GM21423 (cell line): ENCODE data around the gene CHCHD3.
"Not testable (repeated sequence)": the region's sequence is repeated elsewhere in the genome, so short reads cannot be mapped to it uniquely, and the experiment has no call there.

Experiments
- ATAC-seq: cut with Tn5 transposase; IDR thresholded peaks from one replicate; pipeline ENCODE4 v1.9.1; 2021; ENCODE audit warnings: mild to moderate bottlenecking, moderate library complexity; ENCODE audit not compliant: unreplicated experiment

CHCHD3 gene

GRCh38 chr7:132965951-132966350 lies 115.9 kb downstream of the CHCHD3 start:
- ATAC-seq, result no peak

DNA sequence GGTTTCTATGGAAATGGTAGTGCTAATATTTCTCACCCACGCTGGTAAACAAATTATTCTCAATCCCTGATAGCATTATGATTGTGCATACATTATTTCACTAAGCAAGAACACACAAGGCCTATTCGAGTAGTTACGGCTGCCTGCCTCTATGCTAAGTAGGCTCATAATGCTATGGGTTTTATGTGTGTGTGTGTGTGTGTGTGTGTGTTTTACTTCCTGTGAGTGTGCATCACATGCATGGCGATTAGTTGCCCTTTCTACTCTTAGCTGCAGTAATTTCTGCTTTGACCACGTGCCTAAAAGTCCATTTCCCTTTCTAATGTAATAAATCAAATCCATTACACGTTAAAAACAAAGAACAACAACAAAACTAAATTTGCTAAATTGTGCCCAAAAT lies 117.0 kb downstream of the CHCHD3 start:
- no peak for ATAC-seq

DNA sequence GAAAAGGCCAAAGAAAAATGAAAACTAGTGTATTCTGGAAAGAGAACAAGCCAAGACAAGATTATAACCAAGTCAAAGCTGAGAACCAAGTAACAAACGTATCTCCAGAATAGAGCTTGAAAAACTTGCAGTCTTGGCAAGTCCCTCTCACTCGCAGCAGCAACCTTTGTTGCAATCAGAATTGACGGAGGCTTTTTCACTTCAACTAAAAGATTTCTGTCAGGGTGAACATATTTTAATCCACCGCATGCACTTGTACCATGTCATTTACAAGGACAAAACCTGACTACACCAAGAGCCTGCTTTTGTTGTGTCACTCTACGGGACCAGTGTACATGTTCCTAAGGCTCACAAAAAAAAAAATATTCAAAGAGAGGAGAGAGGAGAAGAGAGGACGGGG lies 122.0 kb downstream of the CHCHD3 start:
- ATAC-seq, result no peak

DNA sequence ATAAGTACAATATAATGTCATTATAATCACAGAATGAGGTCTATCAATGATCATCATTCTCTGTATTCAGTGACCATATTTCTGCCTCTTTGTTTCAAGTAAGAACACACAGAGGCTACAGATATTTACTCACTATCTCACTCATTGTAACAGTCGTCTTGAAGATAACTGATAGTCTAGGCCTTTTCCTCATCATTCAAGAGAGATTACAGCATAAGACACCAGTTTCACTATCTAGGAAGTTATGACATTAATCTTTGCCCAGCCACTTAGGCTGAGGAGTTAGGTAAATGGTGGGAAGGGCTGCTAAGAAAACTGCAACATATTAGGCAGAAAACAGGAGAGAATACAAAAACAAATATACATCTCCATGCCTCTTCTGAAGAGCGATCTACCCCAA lies 125.3 kb downstream of the CHCHD3 start:
- ATAC-seq, result no peak

- no peak for ATAC-seq
Measured at GRCh38 chr7:132953468-132953867, 128.4 kb downstream of the CHCHD3 start.

DNA sequence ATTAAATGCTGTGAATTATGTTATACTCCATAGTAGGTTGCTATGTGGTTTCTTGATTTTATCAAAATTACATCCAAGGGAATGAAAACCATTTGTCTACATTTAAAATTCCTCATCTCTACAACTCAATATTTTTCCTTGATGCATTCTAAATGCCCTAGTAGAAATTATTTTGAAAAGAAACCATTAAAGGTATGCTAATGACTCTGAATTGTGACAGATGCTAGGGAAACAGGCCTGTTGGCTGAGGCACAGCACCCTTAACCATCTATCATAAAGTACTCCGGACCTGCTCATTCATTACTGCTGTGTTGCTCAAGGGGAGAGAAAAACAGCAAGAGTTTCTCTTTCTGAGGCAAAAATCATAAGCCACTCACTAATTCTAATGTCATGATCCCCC lies 131.2 kb downstream of the CHCHD3 start:
- ATAC-seq, result no peak

DNA sequence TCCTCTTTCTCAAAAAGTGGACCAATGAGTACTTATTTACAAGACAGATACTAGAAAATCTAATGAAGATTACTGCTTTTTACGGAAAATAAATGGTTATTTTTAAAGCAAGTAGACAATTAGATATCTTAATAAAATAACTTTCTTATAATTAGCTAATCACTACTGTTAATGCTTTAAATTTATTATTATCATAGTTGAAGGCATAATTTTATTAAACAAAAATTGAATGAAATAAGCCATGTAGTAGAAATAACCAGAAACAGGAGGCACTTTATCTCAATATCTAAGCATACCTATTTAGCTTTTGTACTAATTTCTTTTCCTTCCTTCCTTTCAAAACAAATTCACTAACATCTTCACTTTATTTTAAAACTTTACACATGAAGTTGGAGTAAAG lies 134.9 kb downstream of the CHCHD3 start:
- no peak for ATAC-seq

DNA sequence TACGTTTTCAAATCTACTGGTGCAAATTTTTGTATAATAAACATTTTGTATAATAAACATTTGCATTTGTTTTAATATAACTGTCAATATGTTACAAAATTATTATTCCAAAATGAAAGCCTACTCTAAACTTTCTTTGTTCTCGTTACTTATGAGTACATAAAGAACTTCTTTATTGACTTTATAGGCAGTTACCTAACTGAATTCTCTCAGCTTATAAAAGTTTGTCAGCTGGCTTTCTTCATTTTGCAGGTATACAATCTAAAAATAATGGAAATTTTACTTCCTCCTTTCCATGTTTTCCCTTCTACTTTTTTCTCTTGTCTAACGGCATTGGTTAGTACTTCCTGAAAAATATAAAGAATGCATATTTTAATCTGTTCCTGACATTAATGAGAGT lies 137.1 kb downstream of the CHCHD3 start:
- no peak for ATAC-seq

GRCh38 chr7:132943645-132944044 lies 138.2 kb downstream of the CHCHD3 start:
- no peak for ATAC-seq

- no peak for ATAC-seq
Measured at GRCh38 chr7:132942701-132943100, 139.2 kb downstream of the CHCHD3 start.

- ATAC-seq, result no peak
Measured at GRCh38 chr7:132941905-132942304, 140.0 kb downstream of the CHCHD3 start.

DNA sequence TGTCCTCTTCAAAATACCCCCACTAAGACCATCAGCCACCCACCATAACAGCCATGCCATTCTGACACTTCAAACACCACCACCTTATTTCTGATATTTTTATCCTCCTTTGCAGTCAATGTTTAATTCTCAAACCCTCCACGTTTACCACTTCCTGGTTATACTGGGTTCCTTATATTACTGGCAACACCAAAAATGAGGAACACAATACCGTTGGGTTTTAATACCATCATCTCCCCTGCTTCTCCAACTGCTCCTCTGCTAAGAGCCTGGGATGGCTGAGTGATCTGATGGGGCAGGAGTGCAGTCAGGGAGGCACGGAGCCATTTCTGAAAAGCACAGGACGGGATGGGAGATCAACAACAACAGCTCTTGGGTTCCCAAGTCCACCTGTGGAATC lies 140.5 kb downstream of the CHCHD3 start:
- no peak for ATAC-seq

DNA sequence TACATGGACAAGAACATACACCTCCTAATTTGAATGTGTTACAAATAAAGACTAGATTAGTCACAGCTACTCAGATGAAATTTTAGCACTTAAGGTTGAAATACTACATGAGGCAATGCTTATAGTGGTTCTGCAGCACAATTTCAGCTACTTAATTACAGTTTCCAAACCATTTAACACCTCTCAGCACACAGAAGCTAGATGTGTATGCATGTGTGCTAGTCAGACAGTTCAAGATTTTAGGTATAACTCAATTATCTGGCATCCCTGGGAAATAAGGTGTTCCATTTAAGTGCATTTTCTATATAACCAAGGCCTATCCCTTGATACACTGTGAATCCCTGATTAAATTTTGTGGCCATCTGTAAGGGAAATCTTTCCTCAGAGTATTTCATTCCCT lies 141.8 kb downstream of the CHCHD3 start:
- ATAC-seq, result no peak

DNA sequence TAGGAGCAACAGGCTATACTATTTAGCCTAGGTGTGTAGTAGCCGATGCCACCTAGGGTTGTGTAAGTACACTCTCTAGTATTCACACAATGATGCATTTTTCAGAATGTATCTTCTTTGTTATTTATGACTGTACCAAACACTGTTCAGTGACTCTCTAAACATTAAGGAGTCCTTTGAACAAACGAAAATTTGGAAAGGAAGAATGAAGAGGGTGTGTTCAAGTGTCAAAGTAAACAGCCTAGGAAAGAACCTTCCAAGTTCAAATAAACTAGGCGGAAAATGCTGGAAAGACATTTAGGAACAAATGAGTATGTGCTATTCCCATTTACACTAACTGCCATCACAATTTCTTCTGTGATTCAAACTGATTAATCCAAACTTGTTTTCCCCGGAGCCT lies 142.4 kb downstream of the CHCHD3 start:
- no peak for ATAC-seq

DNA sequence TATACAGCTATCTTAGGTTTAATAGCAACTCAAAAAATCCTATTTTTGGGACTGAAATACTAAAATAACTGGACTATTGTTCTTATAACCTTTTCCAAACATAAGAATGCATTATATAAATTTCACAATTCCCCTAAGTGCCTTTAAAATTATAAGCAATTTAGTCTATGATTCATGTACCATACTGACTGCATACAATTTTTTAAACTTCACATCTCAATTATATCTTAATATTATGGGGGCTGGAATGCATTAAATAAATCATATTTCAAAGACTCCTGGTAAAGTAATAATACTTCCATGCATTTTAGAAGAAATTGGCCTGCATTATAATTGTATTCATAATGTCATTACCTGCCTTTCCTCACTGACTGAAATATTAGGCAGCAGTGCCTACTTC lies 144.6 kb downstream of the CHCHD3 start:
- ATAC-seq, result no peak

DNA sequence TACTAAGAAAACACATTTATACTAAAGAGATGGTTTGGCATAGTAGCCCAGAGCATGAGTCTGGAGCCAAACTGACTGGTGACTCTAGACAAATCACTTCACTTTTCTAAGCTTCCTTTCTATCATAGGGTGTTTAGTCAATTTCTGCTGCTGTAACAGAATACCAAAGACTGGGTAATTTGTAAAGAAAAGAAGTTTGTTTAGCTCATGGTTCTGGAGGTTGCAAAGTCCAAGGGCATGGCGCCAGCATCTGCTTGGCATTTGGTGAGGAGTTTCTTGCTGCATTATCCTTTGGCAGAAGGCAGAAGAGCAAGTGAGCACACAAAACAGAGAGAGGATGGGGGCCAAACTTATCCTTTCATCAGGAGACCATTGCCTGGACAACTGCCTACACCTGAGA lies 146.3 kb downstream of the CHCHD3 start:
- no peak for ATAC-seq

- ATAC-seq, result no peak
Measured at GRCh38 chr7:132934017-132934416, 147.9 kb downstream of the CHCHD3 start.

DNA sequence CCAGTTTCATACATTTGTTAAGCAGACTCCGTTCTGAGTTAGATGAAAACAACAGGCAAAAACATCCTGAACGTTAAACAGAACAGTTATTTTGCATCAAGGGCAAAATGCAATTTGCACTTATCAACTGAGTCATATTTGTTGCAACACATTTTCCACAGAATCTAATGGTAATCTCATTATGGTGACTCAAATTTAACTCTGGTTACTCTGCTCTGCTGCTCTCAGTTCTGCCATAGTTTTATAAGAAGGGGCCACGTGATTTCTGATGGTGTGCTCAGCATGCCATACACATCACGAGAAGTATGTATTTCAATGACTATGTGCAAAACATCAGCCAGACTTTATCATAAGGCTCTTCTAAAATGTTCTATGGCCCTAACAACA lies 148.8 kb downstream of the CHCHD3 start:
- ATAC-seq, result no peak

DNA sequence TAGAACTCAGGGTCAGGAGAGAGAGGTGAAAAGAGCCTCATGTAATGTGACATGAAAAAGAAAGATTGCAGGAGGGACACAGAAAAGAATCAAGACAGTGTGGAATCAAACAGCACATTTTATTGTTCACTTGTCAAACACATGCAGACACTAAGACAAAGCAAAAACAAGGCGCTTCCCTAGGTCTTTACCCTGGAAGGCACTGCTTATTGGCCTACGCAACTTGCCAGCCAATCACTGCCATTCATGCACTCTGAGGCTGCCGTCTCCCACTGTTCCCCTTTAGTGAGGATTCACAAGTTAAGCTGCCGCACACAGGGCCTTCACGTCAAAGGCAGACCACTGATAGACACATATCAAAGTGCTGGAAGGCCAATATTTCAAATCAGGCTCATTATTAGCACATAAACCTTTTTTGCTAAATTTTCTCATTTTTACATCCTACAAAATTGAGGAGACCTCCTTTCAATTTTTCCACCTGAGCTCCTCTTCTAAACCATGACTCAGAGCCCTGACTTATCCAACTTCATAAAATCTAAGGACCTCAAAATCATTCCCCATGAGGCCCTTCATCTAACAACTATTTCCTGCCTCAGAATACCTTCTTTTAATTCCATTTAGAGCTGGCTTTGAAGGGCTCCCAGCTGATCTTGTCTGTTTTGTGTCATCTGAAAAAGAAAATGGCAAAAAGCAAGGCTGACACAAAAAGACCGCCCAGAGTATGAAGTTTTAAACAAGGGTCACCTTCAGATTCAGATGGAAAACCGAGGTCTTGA lies 149.4 kb downstream of the CHCHD3 start:
- no peak for ATAC-seq

DNA sequence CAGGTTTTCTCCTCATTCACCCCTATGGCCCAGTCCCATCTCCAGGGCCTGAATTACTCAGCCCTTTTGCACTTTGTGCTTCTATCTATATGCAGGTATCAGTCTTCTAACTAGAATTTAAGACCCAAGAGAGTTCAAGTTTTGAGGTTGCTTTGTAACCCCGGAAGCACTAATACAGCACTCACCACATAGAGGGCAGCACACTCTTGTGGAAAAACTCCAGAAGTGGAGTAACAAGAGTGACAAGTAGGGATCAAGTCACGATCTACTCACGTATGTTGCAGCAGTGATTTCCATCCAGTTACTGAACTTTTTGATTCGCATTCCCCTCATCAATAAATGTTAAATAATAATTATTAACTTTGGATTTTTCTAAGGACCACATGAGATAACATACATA lies 151.0 kb downstream of the CHCHD3 start:
- ATAC-seq, result no peak

- ATAC-seq, result not testable (repeated sequence)
Measured at GRCh38 chr7:132929944-132930343, 151.9 kb downstream of the CHCHD3 start.

- ATAC-seq, result no peak
Measured at GRCh38 chr7:132919771-132920170, 162.1 kb downstream of the CHCHD3 start.

DNA sequence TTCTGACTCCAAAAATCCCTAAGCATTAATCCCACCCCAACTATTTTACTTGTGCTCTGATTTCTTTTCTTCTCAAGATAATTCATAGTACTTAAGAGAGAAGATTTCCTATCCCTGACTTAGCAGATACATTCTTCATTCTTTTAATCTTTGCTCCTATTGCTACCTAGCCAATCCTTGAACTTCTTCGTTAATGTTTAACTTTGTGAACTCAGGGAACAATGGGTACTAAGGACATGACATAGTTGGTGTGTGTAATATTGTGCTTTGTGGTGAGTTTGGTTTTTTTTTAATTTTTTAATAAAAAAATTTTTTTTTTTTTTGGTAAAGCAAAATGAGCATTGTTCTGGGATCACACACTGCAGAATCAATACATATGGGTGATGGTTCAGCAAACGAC lies 166.2 kb downstream of the CHCHD3 start:
- ATAC-seq, result no peak
